NCI-H1048 (cell line): ENCODE data around the gene TMEM11.

Source experiments
- DNase-seq: peaks from one replicate; lab custom pipeline; 2025; lab: John Stamatoyannopoulos, UW

TMEM11 gene

GRCh38 chr17:21162394-21162775, 51.6 kb downstream of the TMEM11 start:
- no peak for DNase-seq

- no peak for DNase-seq
Observed at GRCh38 chr17:21161498-21162393, 52.2 kb downstream of the TMEM11 start.

GRCh38 chr17:21160401-21160800, 53.6 kb downstream of the TMEM11 start:
- DNase-seq, result no peak

GRCh38 chr17:21157586-21158370, 56.2 kb downstream of the TMEM11 start:
- DNase-seq, result no peak

- no peak for DNase-seq
Observed at GRCh38 chr17:21152731-21153130, 61.2 kb downstream of the TMEM11 start.

- DNase-seq, result no peak
Observed at GRCh38 chr17:21149621-21150020, 64.3 kb downstream of the TMEM11 start.
